H9 (cell line): ENCODE data around the gene ITM2B. TPM values are rescaled to one million over a fixed set of nuclear protein-coding genes. Genes with fewer than 3 reads are reported as not detected.

ENCODE experiments used
- DNase-seq: peaks from one replicate; pipeline ENCODE4 v3.0.0-alpha.2; 2017
- H2AFZ ChIP-seq: one replicate; pipeline ENCODE4 v1.6.1; 2013; ENCODE audit warnings: mild to moderate bottlenecking, low read length, control low read depth, moderate library complexity
- H2AK5ac ChIP-seq: 2 replicates; pipeline ENCODE4 v1.6.1; 2013; ENCODE audit warnings: low read length, control low read depth, mixed read lengths; ENCODE audit not compliant: insufficient read length
- H2BK120ac ChIP-seq: one replicate; pipeline ENCODE4 v1.6.1; 2013; ENCODE audit warnings: low read depth, mild to moderate bottlenecking, low read length, control low read depth, inconsistent platforms; ENCODE audit not compliant: poor library complexity, severe bottlenecking
- H2BK12ac ChIP-seq: 2 replicates; pipeline ENCODE4 v1.6.1; 2013; ENCODE audit warnings: low read length, control low read depth, mixed read lengths, low read depth; ENCODE audit not compliant: insufficient read length
- H2BK15ac ChIP-seq: 2 replicates; pipeline ENCODE4 v1.6.1; 2013; ENCODE audit warnings: low read depth, low read length, control low read depth
- H2BK20ac ChIP-seq: one replicate; pipeline ENCODE4 v1.6.1; 2013; ENCODE audit warnings: low read depth, mild to moderate bottlenecking, low read length, control low read depth, inconsistent platforms; ENCODE audit not compliant: poor library complexity, severe bottlenecking
- H2BK5ac ChIP-seq: 2 replicates; pipeline ENCODE4 v1.6.1; 2013; ENCODE audit warnings: low read length, control low read depth, mixed read lengths; ENCODE audit not compliant: insufficient read length
- H3K14ac ChIP-seq: 2 replicates; pipeline ENCODE4 v1.6.1; 2013; ENCODE audit warnings: low read length, control low read depth; ENCODE audit not compliant: insufficient read depth
- H3K18ac ChIP-seq: 2 replicates; pipeline ENCODE4 v1.6.1; 2013; ENCODE audit warnings: low read depth, mild to moderate bottlenecking, mixed read lengths, low read length, control low read depth; ENCODE audit not compliant: insufficient read length
- H3K23ac ChIP-seq: 2 replicates; pipeline ENCODE4 v1.6.1; 2013; ENCODE audit warnings: low read length, control low read depth, mixed read lengths, low read depth; ENCODE audit not compliant: insufficient read length
- H3K23me2 ChIP-seq: 2 replicates; pipeline ENCODE4 v1.6.1; 2013; ENCODE audit warnings: low read depth, mild to moderate bottlenecking, mixed read lengths, low read length, control low read depth; ENCODE audit not compliant: insufficient read length, poor library complexity, severe bottlenecking
- H3K27ac ChIP-seq: 2 replicates; pipeline ENCODE4 v1.5.1; 2013; ENCODE audit warnings: low read length, control low read depth, mixed read lengths, low read depth; ENCODE audit not compliant: insufficient read length
- H3K27me3 ChIP-seq: 2 replicates; pipeline ENCODE4 v1.6.1; 2013; ENCODE audit warnings: low read length, control low read depth, inconsistent platforms; ENCODE audit not compliant: insufficient read depth
- H3K4ac ChIP-seq: 2 replicates; pipeline ENCODE4 v1.6.1; 2013; ENCODE audit warnings: low read depth, mild to moderate bottlenecking, control low read depth, inconsistent platforms, low read length, moderate library complexity
- H3K4me1 ChIP-seq: 2 replicates; pipeline ENCODE4 v1.6.1; 2013; ENCODE audit warnings: low read length, control low read depth, inconsistent platforms; ENCODE audit not compliant: insufficient read depth
- H3K4me2 ChIP-seq: 2 replicates; pipeline ENCODE4 v1.6.1; 2013; ENCODE audit warnings: low read length, control low read depth, mixed read lengths; ENCODE audit not compliant: insufficient read length, insufficient read depth
- H3K56ac ChIP-seq: 2 replicates; pipeline ENCODE4 v1.6.1; 2013; ENCODE audit warnings: low read depth, mild to moderate bottlenecking, mixed read lengths, low read length, control low read depth; ENCODE audit not compliant: insufficient read length
- H3K79me1 ChIP-seq: 2 replicates; pipeline ENCODE4 v1.6.1; 2013; ENCODE audit warnings: low read depth, mild to moderate bottlenecking, moderate library complexity, low read length, control low read depth, inconsistent platforms; ENCODE audit not compliant: insufficient read depth, poor library complexity, severe bottlenecking
- H3K79me2 ChIP-seq: 2 replicates; pipeline ENCODE4 v1.6.1; 2013; ENCODE audit warnings: low read length, control low read depth, inconsistent platforms; ENCODE audit not compliant: insufficient read depth
- H3K9ac ChIP-seq: 2 replicates; pipeline ENCODE4 v1.6.1; 2013; ENCODE audit warnings: low read length, control low read depth, mixed read lengths; ENCODE audit not compliant: insufficient read length; ENCODE audit errors: extremely low read depth
- H3K9me3 ChIP-seq: one replicate; pipeline ENCODE4 v1.6.1; 2013; ENCODE audit warnings: low read depth, low read length, inconsistent platforms; ENCODE audit not compliant: control insufficient read depth
- H3T11ph ChIP-seq: one replicate; pipeline ENCODE4 v1.6.1; 2013; ENCODE audit warnings: mild to moderate bottlenecking, low read length, control low read depth, inconsistent platforms
- H4K20me1 ChIP-seq: one replicate; pipeline ENCODE4 v1.6.1; 2013; ENCODE audit not compliant: control insufficient read depth, insufficient read length, insufficient read depth
- H4K5ac ChIP-seq: 2 replicates; pipeline ENCODE4 v1.6.1; 2013; ENCODE audit warnings: low read depth, mild to moderate bottlenecking, mixed read lengths, low read length, control low read depth; ENCODE audit not compliant: insufficient read length
- H4K8ac ChIP-seq: replicated peaks from 2 replicates; pipeline ENCODE4 v1.6.1; 2013; ENCODE audit warnings: low read length, control low read depth, mixed read lengths, low read depth; ENCODE audit not compliant: insufficient read length
- H4K91ac ChIP-seq: 2 replicates; pipeline ENCODE4 v1.6.1; 2013; ENCODE audit warnings: low read depth, mild to moderate bottlenecking, moderate library complexity, mixed read lengths, low read length, control low read depth; ENCODE audit not compliant: insufficient read length
- H3K27ac Mint-ChIP-seq, 3 experiments: 2 replicates in 2 of 3; 3 replicates in 1 of 3; pipeline ENCODE4 v1.8.0; 2020 to 2021; ENCODE audit warnings: mixed read lengths in 3 of 3, mild to moderate bottlenecking in 1 of 3, moderate library complexity in 1 of 3
- H3K27me3 Mint-ChIP-seq: 2 replicates; pipeline ENCODE4 v1.8.0; 2021; ENCODE audit warnings: low read depth, mild to moderate bottlenecking, moderate library complexity, mixed read lengths
- H3K36me3 Mint-ChIP-seq, 3 experiments: 2 replicates in 2 of 3; 3 replicates in 1 of 3; pipeline ENCODE4 v1.8.0; 2020 to 2021; ENCODE audit warnings: low read depth in 3 of 3, mixed read lengths in 3 of 3; ENCODE audit not compliant: insufficient read depth in 1 of 3
- H3K4me1 Mint-ChIP-seq, 2 experiments: 2 replicates each; pipeline ENCODE4 v1.8.0; 2020; ENCODE audit warnings: mixed read lengths in 2 of 2
- H3K4me3 Mint-ChIP-seq, 2 experiments: 2 replicates in 1 of 2; 3 replicates in 1 of 2; pipeline ENCODE4 v1.8.0; 2020 to 2021; ENCODE audit warnings: mild to moderate bottlenecking in 2 of 2, mixed read lengths in 2 of 2, moderate library complexity in 1 of 2
- H3K9me3 Mint-ChIP-seq, 2 experiments: 2 replicates in 1 of 2; 3 replicates in 1 of 2; pipeline ENCODE4 v1.8.0; 2020; ENCODE audit warnings: mild to moderate bottlenecking in 2 of 2, mixed read lengths in 2 of 2, moderate library complexity in 1 of 2
- CTCF ChIP-seq: fragments of 200-600 bp; sonication (generic); conservative IDR thresholded peaks from 3 replicates; pipeline ENCODE4 v1.8.0; 2021; ENCODE audit warnings: antibody characterized with exemption, mild to moderate bottlenecking
- WGBS: extraction: QIAGEN DNeasy Blood & Tissue Kit; methylation state at CpG from one replicate; pipeline ENCODE4 v1.1.7; 2013; ENCODE audit warnings: missing lambda C conversion rate, low lambda C conversion rate, mixed read lengths; ENCODE audit not compliant: insufficient read length; ENCODE audit errors: extremely low coverage; 5-methylcytosine and 5-hydroxymethylcytosine counted together
- total RNA-seq: library from RNA; stranded (reverse); gene quantifications from 2 replicates; pipeline ENCODE4 v1.2.1, GENCODE V29; 2021

Gene ITM2B
- total RNA-seq, 1 experiment from 2014 or later: 175 TPM

DNA sequence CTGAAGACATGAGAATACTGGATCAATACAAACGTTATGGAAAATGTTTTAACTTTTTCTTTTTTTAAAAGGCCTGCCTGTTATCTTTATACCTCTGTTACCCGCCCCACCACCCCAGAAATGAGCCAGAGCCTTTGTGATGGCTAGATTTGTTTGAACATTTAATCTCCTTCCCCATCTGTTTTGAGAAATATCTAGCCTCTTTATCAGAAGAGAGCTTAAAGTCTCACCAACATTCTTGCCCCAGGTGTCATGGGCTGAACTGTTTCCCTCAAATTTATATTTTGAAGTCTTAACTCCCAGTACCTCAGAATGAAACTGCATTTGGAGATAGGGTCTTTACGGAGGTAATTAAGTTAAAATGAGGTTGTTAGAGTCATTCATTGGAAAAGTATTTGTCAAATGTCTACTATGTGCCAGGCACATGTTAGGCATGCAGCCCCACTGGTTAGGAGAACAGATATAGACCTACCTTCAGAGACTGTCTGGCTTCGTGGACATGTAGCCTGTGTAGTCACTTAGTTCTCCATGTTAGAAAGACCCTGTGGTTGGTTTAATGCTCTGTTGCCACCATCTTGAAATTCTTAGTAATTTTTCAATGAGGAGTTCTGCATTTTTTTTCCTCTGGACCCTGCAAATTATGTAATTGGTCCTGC lies 64.3 kb downstream of the ITM2B start:
- no peak overlapping the region for H3K27ac ChIP-seq
- H2BK5ac ChIP-seq: no peak overlapping the region
- TF ChIP-seq CTCF: no peak
- H4K20me1 ChIP-seq: no peaks in the 10 kb centered on the region
- no peak overlapping the region for H2AFZ ChIP-seq
- no peak overlapping the region for H3K4me3 Mint-ChIP-seq
- no peak overlapping the region for H4K91ac ChIP-seq
- H3K23me2 ChIP-seq: no peaks in the 10 kb centered on the region
- H2BK120ac ChIP-seq: no peak overlapping the region
- no peak overlapping the region for H3K56ac ChIP-seq
- 0 out of 4 replicates have a peak, but pooled peaks cover 0 to under 1% of the 10 kb centered on the region in 2 experiments for H3K4me1 Mint-ChIP-seq
- no peaks in the 10 kb centered on the region for H3K79me1 ChIP-seq
- no peak overlapping the region for H3K23ac ChIP-seq
- no peaks in the 10 kb centered on the region for H3K27me3 ChIP-seq
- H2BK20ac ChIP-seq: no peak overlapping the region
- WGBS: no CpG with 5 or more reads among the region's 4 CpGs
- no peak overlapping the region for H4K8ac ChIP-seq
- no peak overlapping the region for H3K4me2 ChIP-seq
- H3K4ac ChIP-seq: no peak overlapping the region
- no peak overlapping the region for H2BK15ac ChIP-seq
- no peaks in the 10 kb centered on the region; the same call in 1 of the 2 replicates for H3K27me3 Mint-ChIP-seq
- no peaks in the 10 kb centered on the region for H3K79me2 ChIP-seq
- no peak overlapping the region for H3K14ac ChIP-seq
- H3K9me3 Mint-ChIP-seq: no peaks in the 10 kb centered on the region
- no peak overlapping the region for H2AK5ac ChIP-seq
- no peak overlapping the region for H3K27ac Mint-ChIP-seq
- H3K18ac ChIP-seq: no peak overlapping the region
- no peaks in the 10 kb centered on the region for H3K9me3 ChIP-seq
- H3K4me1 ChIP-seq: no peaks in the 10 kb centered on the region
- 0 out of 7 replicates have a peak, but pooled peaks cover 0 to 4% (median 0%) of the 10 kb centered on the region in 3 experiments for H3K36me3 Mint-ChIP-seq
- no peak overlapping the region for H3T11ph ChIP-seq
- no peak overlapping the region for H2BK12ac ChIP-seq
- no peak overlapping the region for H3K9ac ChIP-seq
- no peak overlapping the region for H4K5ac ChIP-seq
- no peak for DNase-seq
